Measurements from ENCODE around the gene EHD4.

The EHD4 gene

GRCh38 chr15:42009474-42009873, 37.1 kb upstream of the EHD4 start:
- Histone ChIP-seq H3K4me1 (ENCODE audit: control insufficient read depth, insufficient read depth, low read length) (peaks cover 7% of the 10 kb centered on the region), H3K9me3 (ENCODE audit: control insufficient read depth, low read length) (peaks cover 16% of the 10 kb centered on the region), H3K36me3 (ENCODE audit: control insufficient read depth, insufficient read depth, low read length, severe bottlenecking) (no peaks in the 10 kb centered on the region), H3K4me3 (ENCODE audit: low read length) (no peak overlapping the region), H3K9ac (ENCODE audit: low read length) (no peak overlapping the region), H3K27me3 (replicated peaks; ENCODE audit: control insufficient read depth, insufficient read depth, low read length) (peaks cover 44% of the 10 kb centered on the region)
- no peak for DNase-seq (ENCODE audit: low read depth)

DNA sequence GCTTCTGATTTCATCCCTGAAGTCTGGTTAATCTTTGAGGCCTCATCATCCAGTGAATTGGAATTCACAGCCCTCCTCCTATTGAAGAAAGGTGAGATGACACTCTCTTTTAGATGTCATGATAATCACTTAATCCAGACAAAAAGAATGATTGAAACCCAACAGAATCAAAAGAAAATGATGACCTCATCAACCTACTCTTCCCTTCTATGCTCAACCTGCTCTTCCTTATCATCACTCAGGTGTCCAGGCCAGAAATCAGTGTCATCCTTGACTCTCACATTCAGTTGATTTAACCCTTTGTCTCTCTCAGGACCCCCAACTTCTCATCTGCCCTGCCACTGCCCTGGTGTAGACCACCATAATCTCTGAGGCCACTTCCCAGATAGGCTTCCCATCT, 36.7 kb upstream of the EHD4 start:
- no peak overlapping the region for H3K4me3 ChIP-seq (ENCODE audit: low read length)
- peaks cover 41% of the 10 kb centered on the region for H3K27me3 ChIP-seq (replicated peaks; ENCODE audit: control insufficient read depth, insufficient read depth, low read length)
- peaks cover 7% of the 10 kb centered on the region for H3K4me1 ChIP-seq (ENCODE audit: control insufficient read depth, insufficient read depth, low read length)
- no peaks in the 10 kb centered on the region for H3K36me3 ChIP-seq (ENCODE audit: control insufficient read depth, insufficient read depth, low read length, severe bottlenecking)
- peaks cover 16% of the 10 kb centered on the region for H3K9me3 ChIP-seq (ENCODE audit: control insufficient read depth, low read length)
- DNase-seq (ENCODE audit: low read depth): no peak
- H3K9ac ChIP-seq (ENCODE audit: low read length): no peak overlapping the region

DNA sequence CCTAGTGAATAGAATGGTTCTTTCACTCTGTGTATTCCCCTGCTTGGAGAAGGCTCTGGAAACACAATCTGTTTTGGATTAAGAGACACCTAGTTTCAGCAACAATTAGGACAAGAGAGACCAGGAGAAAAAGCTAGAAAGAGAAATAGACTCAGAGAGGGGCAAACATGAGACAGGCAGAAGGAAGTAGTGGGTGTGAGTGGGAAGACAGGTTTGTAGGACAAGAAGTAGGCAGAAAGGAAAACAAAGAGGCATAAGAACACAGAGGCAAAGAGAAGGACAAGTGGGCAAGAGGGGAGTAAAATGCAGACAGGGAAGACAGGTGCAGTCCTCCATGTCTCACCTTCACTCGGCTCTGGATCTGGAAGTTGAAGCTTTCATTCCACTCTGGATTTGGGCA, 35.0 kb upstream of the EHD4 start:
- Histone ChIP-seq H3K27me3 (replicated peaks; ENCODE audit: control insufficient read depth, insufficient read depth, low read length) (peaks cover 48% of the 10 kb centered on the region), H3K4me3 (ENCODE audit: low read length) (no peak overlapping the region), H3K9ac (ENCODE audit: low read length) (no peak overlapping the region), H3K36me3 (ENCODE audit: control insufficient read depth, insufficient read depth, low read length, severe bottlenecking) (no peaks in the 10 kb centered on the region), H3K4me1 (ENCODE audit: control insufficient read depth, insufficient read depth, low read length) (peaks cover 7% of the 10 kb centered on the region), H3K9me3 (ENCODE audit: control insufficient read depth, low read length) (peaks cover 16% of the 10 kb centered on the region)
- DNase-seq (ENCODE audit: low read depth): no peak

DNA sequence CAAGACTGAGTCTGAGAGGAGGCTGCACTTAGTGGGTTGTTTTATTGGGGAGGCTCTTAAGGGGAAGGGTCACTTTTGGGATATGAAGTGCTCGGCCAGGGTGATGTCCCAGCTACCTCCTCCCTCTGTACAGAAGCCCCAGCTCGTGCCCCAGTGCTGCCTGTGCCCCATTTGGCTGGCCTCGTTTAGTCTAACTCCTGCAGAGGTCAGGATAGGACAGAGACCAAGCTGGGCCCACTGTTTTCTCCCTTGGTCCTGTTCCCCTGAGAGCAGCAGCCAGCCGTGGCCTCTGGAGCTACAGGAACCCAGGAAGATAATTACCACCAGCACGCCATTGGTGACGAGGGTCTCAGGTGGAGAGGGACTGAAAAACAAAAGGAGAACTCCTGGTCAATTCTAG, 30.0 kb upstream of the EHD4 start:
- no peaks in the 10 kb centered on the region for H3K36me3 ChIP-seq (ENCODE audit: control insufficient read depth, insufficient read depth, low read length, severe bottlenecking)
- DNase-seq (ENCODE audit: low read depth): no peak
- peaks cover 11% of the 10 kb centered on the region for H3K9me3 ChIP-seq (ENCODE audit: control insufficient read depth, low read length)
- no peak overlapping the region for H3K4me3 ChIP-seq (ENCODE audit: low read length)
- no peak overlapping the region for H3K9ac ChIP-seq (ENCODE audit: low read length)
- no peaks in the 10 kb centered on the region for H3K4me1 ChIP-seq (ENCODE audit: control insufficient read depth, insufficient read depth, low read length)
- peaks cover 53% of the 10 kb centered on the region for H3K27me3 ChIP-seq (replicated peaks; ENCODE audit: control insufficient read depth, insufficient read depth, low read length)

GRCh38 chr15:42001236-42001635, 28.9 kb upstream of the EHD4 start:
- Histone ChIP-seq H3K9me3 (ENCODE audit: control insufficient read depth, low read length) (no peaks in the 10 kb centered on the region), H3K27me3 (replicated peaks; ENCODE audit: control insufficient read depth, insufficient read depth, low read length) (peaks cover 47% of the 10 kb centered on the region), H3K4me1 (ENCODE audit: control insufficient read depth, insufficient read depth, low read length) (no peaks in the 10 kb centered on the region), H3K4me3 (ENCODE audit: low read length) (no peak overlapping the region), H3K36me3 (ENCODE audit: control insufficient read depth, insufficient read depth, low read length, severe bottlenecking) (no peaks in the 10 kb centered on the region), H3K9ac (ENCODE audit: low read length) (no peak overlapping the region)
- no peak for DNase-seq (ENCODE audit: low read depth)

DNA sequence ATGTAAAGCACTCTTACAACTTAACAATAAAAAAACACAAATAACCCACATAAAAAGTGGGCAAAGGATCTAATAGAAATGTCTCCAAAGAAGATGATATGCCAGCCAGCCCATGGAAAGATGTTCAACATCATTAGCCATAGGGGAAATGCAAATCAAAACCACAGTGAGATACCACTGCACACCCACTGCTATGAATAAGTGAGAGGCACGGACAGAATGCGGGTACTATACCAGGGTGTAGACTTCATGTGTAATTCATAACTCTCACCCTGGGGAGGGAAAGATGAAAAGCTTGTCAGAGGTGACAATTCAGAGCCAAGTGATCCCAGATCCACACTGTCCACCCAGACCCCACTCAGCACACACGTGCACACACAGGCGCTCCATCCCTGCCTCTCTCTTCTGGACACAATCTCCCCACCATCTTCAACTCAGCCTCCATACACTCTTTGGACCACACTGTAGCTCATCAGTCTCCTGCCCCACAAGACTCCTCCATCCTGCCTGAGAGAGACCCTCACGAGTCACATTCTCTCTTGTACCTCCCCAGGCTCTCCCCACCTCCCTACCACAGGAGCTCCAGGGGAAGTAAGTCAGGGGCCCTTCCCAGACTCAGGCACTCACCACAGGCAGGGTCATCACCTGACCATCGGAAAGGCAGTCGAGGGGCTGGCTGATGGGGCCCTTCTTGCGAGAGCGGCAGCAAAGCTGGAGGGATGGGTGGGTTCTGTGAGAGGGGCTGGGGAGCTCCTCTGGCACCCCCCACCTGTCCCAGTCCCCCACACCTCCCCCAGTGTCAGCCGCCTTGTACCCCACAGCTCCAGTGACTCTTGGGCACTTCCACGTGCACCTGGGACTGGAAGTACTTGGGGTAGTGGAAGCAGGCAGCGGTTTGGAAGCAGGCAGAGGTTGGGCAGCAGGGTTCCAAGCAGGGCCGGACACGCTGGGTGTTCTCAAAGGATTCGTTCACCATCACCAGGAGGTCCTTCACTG, 27.2 kb upstream of the EHD4 start:
- H3K4me1 ChIP-seq (ENCODE audit: control insufficient read depth, insufficient read depth, low read length): no peaks in the 10 kb centered on the region
- no peak for DNase-seq (ENCODE audit: low read depth)
- peaks cover 36% of the 10 kb centered on the region for H3K27me3 ChIP-seq (replicated peaks; ENCODE audit: control insufficient read depth, insufficient read depth, low read length)
- H3K9me3 ChIP-seq (ENCODE audit: control insufficient read depth, low read length): no peaks in the 10 kb centered on the region
- H3K36me3 ChIP-seq (ENCODE audit: control insufficient read depth, insufficient read depth, low read length, severe bottlenecking): no peaks in the 10 kb centered on the region
- H3K4me3 ChIP-seq (ENCODE audit: low read length): no peak overlapping the region
- no peak overlapping the region for H3K9ac ChIP-seq (ENCODE audit: low read length)

DNA sequence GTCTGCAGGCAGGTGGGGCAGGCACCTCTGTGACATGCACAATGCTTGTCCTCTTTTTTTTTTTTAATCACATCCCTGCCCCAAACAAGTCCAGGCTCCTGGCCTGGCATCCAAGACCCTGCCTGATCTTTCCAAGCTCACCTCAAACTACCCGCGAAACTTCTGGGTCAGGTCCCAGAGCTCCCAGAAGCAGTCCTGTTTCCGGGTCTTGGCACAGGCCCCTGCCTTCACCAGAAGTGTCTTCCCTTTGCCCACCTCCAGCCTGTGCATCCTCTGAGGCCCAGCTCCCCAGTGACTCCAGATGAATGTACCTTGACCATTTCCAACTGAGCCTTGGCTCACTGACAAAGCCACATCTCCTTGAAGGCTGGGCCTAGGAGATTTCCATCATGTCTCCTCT, 25.5 kb upstream of the EHD4 start:
- Histone ChIP-seq H3K9me3 (ENCODE audit: control insufficient read depth, low read length) (no peaks in the 10 kb centered on the region), H3K4me1 (ENCODE audit: control insufficient read depth, insufficient read depth, low read length) (no peaks in the 10 kb centered on the region), H3K4me3 (ENCODE audit: low read length) (no peak overlapping the region), H3K9ac (ENCODE audit: low read length) (no peak overlapping the region), H3K27me3 (replicated peaks; ENCODE audit: control insufficient read depth, insufficient read depth, low read length) (peaks cover 33% of the 10 kb centered on the region), H3K36me3 (ENCODE audit: control insufficient read depth, insufficient read depth, low read length, severe bottlenecking) (no peaks in the 10 kb centered on the region)
- DNase-seq (ENCODE audit: low read depth): no peak

GRCh38 chr15:41996921-41997592, 24.7 kb upstream of the EHD4 start:
- peaks cover 34% of the 10 kb centered on the region for H3K27me3 ChIP-seq (replicated peaks; ENCODE audit: control insufficient read depth, insufficient read depth, low read length)
- H3K4me1 ChIP-seq (ENCODE audit: control insufficient read depth, insufficient read depth, low read length): no peaks in the 10 kb centered on the region
- no peaks in the 10 kb centered on the region for H3K36me3 ChIP-seq (ENCODE audit: control insufficient read depth, insufficient read depth, low read length, severe bottlenecking)
- no peak overlapping the region for H3K4me3 ChIP-seq (ENCODE audit: low read length)
- no peak for DNase-seq (ENCODE audit: low read depth)
- no peak overlapping the region for H3K9ac ChIP-seq (ENCODE audit: low read length)
- H3K9me3 ChIP-seq (ENCODE audit: control insufficient read depth, low read length): no peaks in the 10 kb centered on the region

GRCh38 chr15:41996376-41996775, 24.0 kb upstream of the EHD4 start:
- H3K9me3 ChIP-seq (ENCODE audit: control insufficient read depth, low read length): no peaks in the 10 kb centered on the region
- peaks cover 35% of the 10 kb centered on the region for H3K27me3 ChIP-seq (replicated peaks; ENCODE audit: control insufficient read depth, insufficient read depth, low read length)
- H3K4me3 ChIP-seq (ENCODE audit: low read length): no peak overlapping the region
- no peaks in the 10 kb centered on the region for H3K36me3 ChIP-seq (ENCODE audit: control insufficient read depth, insufficient read depth, low read length, severe bottlenecking)
- no peak for DNase-seq (ENCODE audit: low read depth)
- H3K4me1 ChIP-seq (ENCODE audit: control insufficient read depth, insufficient read depth, low read length): no peaks in the 10 kb centered on the region
- H3K9ac ChIP-seq (ENCODE audit: low read length): no peak overlapping the region

DNA sequence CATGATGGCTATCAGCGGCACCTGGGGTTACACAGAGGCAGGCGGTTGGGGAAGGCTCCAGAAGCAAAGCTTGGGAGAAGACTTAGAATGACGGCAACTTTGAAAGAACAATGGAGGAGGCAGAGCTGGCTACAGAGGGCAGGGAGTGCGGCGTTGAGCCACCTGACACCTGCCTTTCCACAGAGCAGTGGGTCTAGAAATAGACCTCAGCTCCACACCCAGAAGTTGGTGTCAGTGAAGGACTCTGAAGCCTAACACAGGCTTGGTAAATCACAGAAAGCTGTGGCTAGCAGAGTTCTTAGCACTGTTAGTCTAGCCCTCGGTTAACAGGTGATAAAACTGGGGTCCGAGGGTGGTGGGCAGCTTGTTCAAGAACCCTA, 23.1 kb upstream of the EHD4 start:
- H3K9me3 ChIP-seq (ENCODE audit: control insufficient read depth, low read length): no peaks in the 10 kb centered on the region
- no peaks in the 10 kb centered on the region for H3K4me1 ChIP-seq (ENCODE audit: control insufficient read depth, insufficient read depth, low read length)
- DNase-seq (ENCODE audit: low read depth): no peak
- H3K4me3 ChIP-seq (ENCODE audit: low read length): no peak overlapping the region
- H3K36me3 ChIP-seq (ENCODE audit: control insufficient read depth, insufficient read depth, low read length, severe bottlenecking): no peaks in the 10 kb centered on the region
- no peak overlapping the region for H3K9ac ChIP-seq (ENCODE audit: low read length)
- peaks cover 26% of the 10 kb centered on the region for H3K27me3 ChIP-seq (replicated peaks; ENCODE audit: control insufficient read depth, insufficient read depth, low read length)

DNA sequence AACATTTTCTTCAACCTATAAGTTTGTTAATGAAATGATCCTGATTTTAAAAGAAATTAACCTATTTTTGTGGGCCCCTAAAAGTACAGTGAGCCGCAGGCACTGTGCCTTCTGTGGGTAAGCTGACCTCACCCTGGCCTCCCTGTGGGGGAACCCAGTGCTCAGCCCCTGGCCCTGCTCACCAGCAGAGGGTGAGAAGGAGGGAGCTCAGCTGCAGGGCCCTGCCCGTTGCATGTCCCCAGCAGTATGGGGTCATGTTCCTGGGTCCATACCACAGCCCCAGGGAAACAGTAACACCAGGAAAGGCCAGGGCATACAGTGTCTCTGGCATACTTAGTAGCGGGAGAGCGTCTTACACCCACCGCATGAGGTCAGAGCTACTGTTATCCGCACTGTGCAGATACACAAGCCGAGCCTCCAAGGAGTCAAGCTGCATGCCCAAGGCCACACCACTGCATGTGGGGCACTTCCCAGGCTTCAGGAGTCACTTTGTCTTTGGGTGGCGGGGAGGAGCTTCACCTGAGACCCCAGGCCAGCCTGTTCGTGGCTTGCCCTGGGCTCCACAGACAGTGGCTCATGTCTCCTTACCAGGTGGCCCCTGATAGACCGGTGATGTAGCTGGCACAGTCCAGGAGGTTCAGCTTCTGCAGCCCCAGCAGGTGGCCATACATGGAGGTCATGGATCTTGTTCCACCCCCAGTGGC, 22.6 kb upstream of the EHD4 start:
- Histone ChIP-seq H3K36me3 (ENCODE audit: control insufficient read depth, insufficient read depth, low read length, severe bottlenecking) (no peaks in the 10 kb centered on the region), H3K4me1 (ENCODE audit: control insufficient read depth, insufficient read depth, low read length) (no peaks in the 10 kb centered on the region), H3K27me3 (replicated peaks; ENCODE audit: control insufficient read depth, insufficient read depth, low read length) (peaks cover 22% of the 10 kb centered on the region), H3K9me3 (ENCODE audit: control insufficient read depth, low read length) (no peaks in the 10 kb centered on the region), H3K9ac (ENCODE audit: low read length) (no peak overlapping the region), H3K4me3 (ENCODE audit: low read length) (no peak overlapping the region)
- no peak for DNase-seq (ENCODE audit: low read depth)
